Stimulated activated CD4-positive, alpha-beta T cell treated with anti-CD3 and anti-CD28 coated beads, Interleukin-1b, Interleukin-23, amount 100 ng/mL, for 48 hours (primary cell): ENCODE measurements around the gene TLK1.

Experiments
- DNase-seq: peaks from one replicate; pipeline ENCODE4 v3.0.0-alpha.2; 2020

Gene TLK1

DNA sequence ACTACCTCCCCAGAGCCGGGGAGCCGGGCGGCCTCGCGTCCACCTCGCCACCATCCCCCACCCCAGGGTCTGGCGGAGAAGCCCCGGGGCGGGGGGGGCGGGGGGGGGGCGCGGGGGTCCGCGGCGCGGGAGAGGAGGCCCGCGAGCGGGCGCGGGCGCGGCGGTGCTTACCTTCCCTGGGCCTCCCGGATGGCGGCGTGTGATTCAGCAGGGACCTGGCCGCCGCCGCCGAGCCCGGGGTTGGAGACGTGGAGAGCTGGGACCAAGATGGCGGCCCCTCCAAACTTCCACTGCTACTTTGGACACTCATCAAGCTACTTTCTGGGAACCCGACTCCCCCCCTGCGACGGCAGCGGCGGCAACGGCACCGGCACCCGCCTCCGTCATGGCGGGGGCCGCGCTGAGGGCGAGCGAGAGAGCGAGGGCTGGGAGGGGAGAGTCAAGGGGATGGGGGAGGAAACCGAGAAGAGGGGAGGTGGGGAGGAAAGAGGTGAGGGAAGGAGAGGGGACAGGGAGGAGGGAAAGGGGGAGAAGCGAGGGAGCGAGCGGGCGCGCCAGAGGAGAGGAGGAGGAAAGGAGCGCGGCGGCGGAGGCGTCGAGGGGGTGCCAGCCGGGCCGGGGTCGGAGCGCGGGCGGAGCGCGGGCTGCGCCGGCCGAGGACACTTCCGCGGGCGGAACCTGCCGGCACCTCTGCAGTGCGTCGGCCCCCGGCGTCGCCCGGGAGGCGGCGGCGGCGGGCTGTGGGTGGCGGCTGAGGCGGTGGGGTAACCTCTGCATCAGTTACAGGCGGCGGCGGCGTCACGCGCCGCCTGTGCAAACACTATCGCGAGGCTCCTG, at the start of gene TLK1:
TLK1 (minus strand) TSS at position 775 of the 837 bp plus-strand sequence; CDS start at position 310, 465 bp downstream.
- peak; percentile 77 for DNase-seq

- DNase-seq, result no peak
Observed at GRCh38 chr2:171210216-171210863, 49.6 kb upstream of the TLK1 start.

DNA sequence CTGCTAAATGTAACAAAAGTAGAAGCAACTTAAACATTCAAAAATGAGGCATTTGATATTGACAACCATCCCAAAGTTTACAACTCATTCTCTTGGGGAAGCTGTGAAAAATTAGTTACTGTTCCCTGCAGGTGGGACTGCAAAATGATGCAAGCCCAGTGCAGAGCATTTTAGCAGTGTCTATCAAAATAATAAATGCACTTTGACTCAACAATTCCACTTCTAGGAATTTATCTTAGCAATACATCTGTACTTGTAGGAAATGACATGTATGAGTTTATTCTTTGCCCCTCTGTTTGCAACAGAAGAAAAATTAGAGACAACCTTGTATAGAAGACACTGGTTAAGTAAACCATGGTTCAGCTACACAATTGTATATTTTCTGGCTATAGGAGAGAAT, 48.0 kb upstream of the TLK1 start:
- DNase-seq, result no peak

DNA sequence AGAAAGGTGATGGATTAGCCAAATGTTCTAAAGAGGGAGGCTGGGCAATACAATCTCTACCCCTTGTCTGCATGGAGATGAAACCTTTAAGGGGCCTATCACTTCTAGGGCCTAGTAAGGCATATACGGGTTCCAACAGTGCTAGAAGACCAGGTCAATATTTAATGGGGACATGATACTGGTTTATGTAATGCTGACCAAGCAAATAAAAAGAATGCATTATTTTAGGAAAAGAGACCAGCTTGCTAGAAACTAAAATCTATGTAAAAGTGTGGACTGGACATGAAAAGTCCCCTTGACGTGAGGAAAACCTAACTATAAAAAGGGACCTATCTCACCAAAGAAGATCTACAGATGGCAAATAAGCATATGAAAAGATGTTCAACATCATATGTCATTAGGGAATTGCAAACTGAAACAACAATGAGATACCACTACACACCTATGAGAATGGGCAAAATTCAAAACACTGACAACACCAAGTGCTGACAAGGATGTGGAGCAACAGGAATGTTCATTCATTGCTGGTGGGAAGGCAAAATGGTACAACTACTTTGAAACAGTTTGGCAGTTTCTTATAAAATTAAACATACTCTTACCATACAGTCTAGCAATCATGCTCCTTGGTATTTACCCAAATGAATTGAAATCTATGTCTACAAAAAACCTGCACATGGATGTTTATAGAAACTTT, 45.9 kb upstream of the TLK1 start:
- no peak for DNase-seq

GRCh38 chr2:171205551-171205950, 44.9 kb upstream of the TLK1 start:
- no peak for DNase-seq

DNA sequence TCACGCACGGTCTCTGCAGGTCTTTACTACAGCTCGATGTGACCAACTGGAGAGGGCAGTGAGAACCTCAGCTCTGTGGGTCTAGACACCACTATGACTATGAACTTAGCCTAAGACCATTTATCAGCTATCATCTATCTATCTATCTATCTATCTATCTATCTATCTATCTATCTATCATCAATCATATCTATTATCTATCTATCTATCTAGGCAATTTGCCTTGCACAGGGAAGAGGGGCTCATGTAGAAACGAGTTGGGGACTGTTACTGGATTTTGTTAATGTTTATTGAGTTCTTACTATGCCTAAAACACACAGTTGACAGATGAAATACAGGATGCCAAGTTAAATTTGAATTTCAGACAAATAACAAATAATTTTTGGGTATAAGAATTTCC, 41.1 kb upstream of the TLK1 start:
- DNase-seq, result no peak

GRCh38 chr2:171201271-171201670, 40.6 kb upstream of the TLK1 start:
- DNase-seq, result no peak

- no peak for DNase-seq
Observed at GRCh38 chr2:171200469-171200868, 39.8 kb upstream of the TLK1 start.

DNA sequence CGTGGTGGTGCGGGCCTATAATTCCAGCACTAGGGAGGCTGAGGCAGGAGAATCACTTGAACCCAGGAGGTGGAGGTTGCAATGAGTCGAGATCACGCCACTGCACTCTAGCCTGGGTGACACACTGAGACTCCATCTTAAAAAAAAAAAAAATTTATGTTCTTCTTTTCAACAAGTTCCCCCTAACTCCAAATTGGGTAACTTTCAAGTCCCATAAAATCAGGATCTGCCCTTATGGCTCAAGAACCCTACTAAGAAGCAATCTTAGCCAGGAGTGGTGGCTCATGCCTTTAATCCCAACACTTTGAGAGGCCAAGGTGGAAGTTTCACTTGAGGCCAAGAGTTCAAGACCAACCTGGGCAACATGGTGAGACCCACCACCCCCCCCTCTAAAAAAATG, 30.3 kb upstream of the TLK1 start:
- no peak for DNase-seq

GRCh38 chr2:171187819-171188218, 27.1 kb upstream of the TLK1 start:
- no peak for DNase-seq

GRCh38 chr2:171187177-171187576, 26.5 kb upstream of the TLK1 start:
- DNase-seq, result no peak

GRCh38 chr2:171185941-171186340, 25.2 kb upstream of the TLK1 start:
- DNase-seq, result no peak

GRCh38 chr2:171185165-171185818, 24.6 kb upstream of the TLK1 start:
- DNase-seq, result no peak

DNA sequence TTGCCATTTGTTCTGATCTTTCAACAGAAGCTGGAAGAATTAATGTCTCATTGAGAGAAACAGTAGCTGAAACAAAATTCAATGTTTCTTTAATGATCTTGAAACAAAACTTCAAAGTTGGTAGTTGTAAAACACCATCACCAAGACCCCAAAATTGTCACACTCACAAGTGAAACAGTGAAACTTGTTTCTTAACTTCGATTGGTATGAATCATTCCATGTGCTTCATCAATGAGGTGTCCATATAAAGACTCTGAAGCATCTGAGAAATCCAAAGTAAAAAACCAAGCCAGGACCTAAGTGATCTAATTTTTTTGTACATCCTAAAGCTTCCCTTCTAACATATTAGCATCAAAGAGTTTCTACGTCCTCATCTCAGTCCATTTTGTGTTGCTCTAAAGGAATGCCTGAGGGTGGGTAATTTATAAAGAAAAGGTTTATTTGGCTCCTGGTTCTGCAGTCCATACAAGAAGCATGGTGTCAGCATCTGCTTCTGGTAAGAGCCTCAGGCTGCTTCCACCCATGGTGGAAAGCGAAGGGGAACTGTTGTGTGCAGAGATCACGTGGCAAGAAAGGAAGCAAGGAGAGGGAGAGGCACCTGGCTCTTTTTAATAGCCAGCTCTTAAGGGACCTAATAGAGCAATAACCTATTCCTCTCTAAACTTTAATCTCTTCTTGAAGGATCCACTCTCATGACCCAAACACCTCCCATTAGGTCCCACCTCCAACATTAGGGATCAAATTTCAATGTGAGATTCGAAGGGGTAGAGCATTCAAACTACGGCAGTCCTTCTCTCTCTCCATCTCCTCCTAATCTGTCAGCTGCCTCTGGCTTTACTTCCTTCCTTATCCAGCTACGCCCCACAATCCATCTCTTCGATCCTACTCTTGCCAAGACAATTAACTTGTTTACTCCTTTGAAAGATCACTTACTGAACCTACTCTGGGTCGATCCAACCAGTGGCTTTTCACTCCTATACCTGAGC, 20.7 kb upstream of the TLK1 start:
- DNase-seq, result no peak

- DNase-seq, result no peak
Observed at GRCh38 chr2:171180229-171180930, 19.7 kb upstream of the TLK1 start.

DNA sequence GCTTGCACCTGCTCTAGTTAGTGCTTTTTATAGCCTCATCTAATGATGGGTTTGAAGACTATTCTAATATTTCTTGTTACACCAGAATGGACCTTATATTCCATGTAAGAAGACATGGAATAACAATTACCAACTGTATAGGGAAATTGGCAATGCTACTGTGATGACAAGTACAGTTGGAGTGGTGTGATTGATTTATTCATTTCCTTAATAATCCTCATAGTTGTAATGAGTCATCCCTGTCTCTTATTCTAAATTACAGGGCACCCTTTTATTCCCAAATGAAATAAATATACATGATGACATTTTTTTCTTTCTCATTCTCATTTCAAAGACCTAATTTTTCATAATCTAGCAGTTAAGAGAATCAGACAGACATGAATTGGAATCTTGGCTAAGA, 18.3 kb upstream of the TLK1 start:
- DNase-seq, result no peak

- no peak for DNase-seq
Observed at GRCh38 chr2:171176516-171176915, 15.8 kb upstream of the TLK1 start.

GRCh38 chr2:171174075-171174474, 13.4 kb upstream of the TLK1 start:
- DNase-seq, result no peak

- DNase-seq, result peak; percentile 30
Observed at GRCh38 chr2:171173087-171173486, 12.4 kb upstream of the TLK1 start.

DNA sequence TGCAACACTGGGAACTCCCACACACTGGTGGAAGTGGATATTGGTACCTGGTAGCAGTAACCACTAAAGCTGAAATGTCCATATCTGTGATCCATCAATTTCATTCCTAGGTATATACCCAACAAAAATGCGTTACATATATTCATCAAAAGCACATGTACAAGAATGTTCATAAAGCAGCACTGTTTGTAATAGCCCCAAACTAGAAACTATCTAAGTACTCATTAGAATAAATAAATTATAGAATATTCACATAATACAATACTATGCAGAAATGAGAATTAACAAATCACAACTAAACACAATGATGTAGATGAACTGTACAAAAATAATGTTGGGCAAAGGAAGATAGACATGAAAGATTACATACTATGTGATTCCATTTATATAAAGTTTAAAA, 11.1 kb upstream of the TLK1 start:
- DNase-seq, result no peak

DNA sequence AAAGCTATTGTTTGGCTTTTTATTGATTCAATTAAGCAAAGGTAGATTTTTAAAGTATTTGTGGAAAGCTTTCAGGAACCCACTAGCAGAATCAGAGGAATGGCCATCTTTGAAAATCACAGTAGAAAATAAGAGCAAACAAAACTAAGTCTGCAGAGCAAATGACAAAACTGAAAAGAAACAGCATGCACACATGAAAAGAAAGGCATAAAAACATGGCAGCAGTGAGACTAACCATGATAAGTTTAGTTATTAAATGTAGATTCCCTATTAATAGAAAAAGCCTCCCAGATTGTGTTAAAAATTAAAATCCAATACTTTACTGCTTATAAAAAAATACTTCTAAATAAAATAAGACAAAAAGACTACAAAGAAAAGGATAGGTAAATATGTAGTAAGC, 9.1 kb upstream of the TLK1 start:
- no peak for DNase-seq
